ENCODE results near the gene OPTC. TPM values are rescaled to one million over a fixed set of nuclear protein-coding genes. Genes with fewer than 3 reads are reported as not detected.

OPTC gene
- total RNA-seq, 1 donor, result not detected

DNA sequence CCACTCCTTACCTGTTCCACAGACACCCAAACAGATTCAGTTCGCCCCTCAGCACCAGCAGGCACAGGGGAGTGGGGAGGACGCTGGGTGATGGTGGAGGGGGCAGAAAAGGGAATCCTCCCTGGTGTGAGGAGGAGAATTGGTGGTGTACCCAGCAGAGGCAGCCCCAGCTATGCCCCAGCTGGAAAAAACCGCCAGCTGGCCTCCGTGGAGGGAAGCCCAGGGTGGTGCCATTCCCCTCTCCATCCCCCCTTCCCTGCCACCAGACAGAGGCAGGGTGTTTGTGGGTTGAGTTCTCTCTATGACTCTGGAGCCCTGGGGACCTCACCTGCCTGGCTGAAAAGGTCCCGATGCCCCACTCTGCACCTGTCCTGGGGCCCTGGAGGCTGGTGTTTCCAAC lies 27.9 kb downstream of the OPTC start:
- TF ChIP-seq, protein P1, sequence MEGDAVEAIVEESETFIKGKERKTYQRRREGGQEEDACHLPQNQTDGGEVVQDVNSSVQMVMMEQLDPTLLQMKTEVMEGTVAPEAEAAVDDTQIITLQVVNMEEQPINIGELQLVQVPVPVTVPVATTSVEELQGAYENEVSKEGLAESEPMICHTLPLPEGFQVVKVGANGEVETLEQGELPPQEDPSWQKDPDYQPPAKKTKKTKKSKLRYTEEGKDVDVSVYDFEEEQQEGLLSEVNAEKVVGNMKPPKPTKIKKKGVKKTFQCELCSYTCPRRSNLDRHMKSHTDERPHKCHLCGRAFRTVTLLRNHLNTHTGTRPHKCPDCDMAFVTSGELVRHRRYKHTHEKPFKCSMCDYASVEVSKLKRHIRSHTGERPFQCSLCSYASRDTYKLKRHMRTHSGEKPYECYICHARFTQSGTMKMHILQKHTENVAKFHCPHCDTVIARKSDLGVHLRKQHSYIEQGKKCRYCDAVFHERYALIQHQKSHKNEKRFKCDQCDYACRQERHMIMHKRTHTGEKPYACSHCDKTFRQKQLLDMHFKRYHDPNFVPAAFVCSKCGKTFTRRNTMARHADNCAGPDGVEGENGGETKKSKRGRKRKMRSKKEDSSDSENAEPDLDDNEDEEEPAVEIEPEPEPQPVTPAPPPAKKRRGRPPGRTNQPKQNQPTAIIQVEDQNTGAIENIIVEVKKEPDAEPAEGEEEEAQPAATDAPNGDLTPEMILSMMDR (IDR thresholded peaks at IDR 0.05; ENCODE audit: insufficient read depth, low read length), result no peak
- no peak overlapping the region for H3K4me3 ChIP-seq (ENCODE audit: low read depth, low read length)
- no peak for DNase-seq (ENCODE audit: low read depth)

DNA sequence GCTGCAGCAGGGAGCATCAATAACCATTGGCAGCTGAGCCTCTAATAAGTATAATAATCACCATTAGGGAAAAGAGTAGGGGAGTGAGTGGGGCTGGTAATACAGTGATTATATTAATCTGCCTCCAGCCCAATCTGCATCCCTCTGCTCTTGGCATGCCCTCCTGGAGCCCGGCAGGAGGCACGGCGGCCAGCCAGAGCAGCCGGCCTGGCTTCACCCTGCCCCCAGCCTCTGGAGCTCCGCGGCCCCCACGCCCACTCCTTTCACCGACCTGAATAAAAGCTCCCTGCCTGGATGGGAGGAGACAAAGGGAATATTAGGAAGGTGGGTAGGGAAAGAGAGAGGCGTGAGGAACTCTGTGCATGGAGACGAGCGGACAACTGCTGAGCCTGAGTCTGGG lies 28.3 kb downstream of the OPTC start:
- TF ChIP-seq, protein P1 (IDR thresholded peaks at IDR 0.05; ENCODE audit: insufficient read depth, low read length), result no peak
- no peak overlapping the region for H3K4me3 ChIP-seq (ENCODE audit: low read depth, low read length)
- DNase-seq (ENCODE audit: low read depth), result no peak

DNA sequence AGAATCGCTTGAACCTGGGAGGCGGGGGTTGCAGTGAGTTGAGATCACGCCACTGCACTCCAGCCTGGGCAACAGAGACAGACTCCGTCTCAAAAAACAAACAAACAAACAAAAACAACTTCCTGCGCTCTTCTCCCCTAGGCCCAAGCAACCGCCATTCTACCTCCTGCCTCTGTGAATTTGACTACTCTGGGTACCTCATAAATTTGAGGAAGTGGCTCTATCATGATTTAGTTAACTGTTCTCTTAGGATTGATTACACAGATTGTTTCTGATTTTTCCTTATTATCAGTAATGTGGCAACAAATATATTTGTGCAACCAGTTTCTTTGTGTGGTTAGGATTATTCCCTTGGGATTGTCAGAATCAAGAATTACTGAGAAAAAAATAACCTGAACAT lies 29.7 kb downstream of the OPTC start:
- no peak for DNase-seq (ENCODE audit: low read depth)
- no peak overlapping the region for H3K4me3 ChIP-seq (ENCODE audit: low read depth, low read length)
- TF ChIP-seq, protein P1 (IDR thresholded peaks at IDR 0.05; ENCODE audit: insufficient read depth, low read length), result no peak

DNA sequence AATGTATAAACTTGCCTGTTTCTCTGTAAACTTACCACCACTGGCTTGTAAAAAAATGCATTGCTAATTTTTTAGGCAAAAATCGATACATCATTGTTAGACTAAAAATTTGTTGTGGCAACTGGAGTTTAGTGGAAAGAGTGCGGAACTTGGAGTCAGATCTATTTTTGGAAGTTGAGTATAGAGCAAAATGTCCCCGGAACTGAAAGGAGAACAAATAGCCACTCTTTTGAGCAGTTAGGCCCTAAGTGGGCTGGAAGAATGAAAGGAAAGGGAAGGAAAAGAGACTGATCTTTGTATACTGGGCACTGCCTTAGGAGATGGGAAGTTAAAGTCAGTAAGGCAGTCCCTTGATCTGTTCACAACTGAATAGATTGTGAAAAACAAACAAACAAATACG lies 30.2 kb downstream of the OPTC start:
- no peak for DNase-seq (ENCODE audit: low read depth)
- no peak overlapping the region for H3K4me3 ChIP-seq (ENCODE audit: low read depth, low read length)
- TF ChIP-seq, protein P1 (IDR thresholded peaks at IDR 0.05; ENCODE audit: insufficient read depth, low read length), result no peak

DNA sequence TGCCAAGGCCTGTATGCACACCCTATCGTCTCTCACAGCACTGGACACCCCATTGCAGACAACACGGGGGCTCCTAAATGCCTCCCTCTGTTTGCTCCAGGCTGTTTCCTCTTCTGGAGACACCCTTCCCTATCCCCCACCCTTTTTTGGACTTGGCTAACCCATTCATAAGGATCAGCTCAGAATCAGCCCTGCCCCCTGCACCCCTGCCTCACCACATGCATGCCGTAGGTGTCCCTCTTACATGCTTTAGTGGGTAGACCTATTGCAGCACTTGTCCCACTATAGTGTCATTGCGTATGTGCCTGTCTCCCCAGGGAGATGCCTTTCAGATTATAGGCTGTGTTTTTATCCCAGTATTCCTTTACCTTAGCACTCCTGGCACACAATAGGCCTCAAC lies 30.9 kb downstream of the OPTC start:
- H3K4me3 ChIP-seq (ENCODE audit: low read depth, low read length), result no peak overlapping the region
- TF ChIP-seq, protein P1 (IDR thresholded peaks at IDR 0.05; ENCODE audit: insufficient read depth, low read length), result no peak
- no peak for DNase-seq (ENCODE audit: low read depth)

DNA sequence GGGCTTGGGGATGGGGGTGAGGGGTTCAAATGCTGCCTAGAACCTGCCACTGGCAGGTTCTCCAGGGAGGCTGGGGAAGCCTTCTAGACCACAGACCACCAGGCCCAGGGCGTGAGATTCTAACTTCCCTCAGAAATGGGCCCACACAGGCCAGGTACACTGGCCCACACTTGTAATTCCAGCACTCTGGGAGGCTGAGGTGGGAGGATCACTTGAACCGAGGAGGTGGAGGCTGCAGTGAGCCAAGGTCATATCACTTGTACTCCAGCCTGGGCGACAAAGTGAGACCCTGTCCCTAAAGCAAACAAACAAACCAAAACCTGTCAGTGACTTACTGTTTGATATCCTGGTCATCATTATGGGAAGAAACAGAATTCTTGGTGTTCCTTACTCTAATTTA lies 31.7 kb downstream of the OPTC start:
- no peak overlapping the region for H3K4me3 ChIP-seq (ENCODE audit: low read depth, low read length)
- TF ChIP-seq, protein P1 (IDR thresholded peaks at IDR 0.05; ENCODE audit: insufficient read depth, low read length), result no peak
- no peak for DNase-seq (ENCODE audit: low read depth)

DNA sequence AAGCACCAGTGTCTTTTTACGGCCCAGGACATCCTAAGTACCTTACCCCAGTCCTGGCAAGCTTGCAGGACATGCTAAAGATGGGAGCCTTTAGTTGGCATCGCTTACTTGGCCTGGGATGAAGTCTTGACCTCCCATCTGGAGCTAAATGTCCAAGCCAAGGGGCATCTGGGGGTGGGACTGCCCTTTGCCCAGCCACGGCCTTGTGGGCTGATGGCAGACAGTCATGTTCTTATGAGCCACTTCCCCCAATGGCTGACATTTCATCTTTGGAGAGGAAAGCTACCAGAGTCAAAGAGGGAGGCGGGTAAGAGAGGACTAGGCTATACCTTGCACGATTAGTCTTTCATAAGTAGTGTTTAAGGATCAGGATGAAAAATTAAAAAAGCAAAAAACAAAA lies 32.2 kb downstream of the OPTC start:
- no peak overlapping the region for H3K4me3 ChIP-seq (ENCODE audit: low read depth, low read length)
- no peak for DNase-seq (ENCODE audit: low read depth)
- TF ChIP-seq, protein P1 (IDR thresholded peaks at IDR 0.05; ENCODE audit: insufficient read depth, low read length), result no peak
